CD4-positive, alpha-beta T cell treated with Interleukin-15 for 4 hours (primary cell): Measurements from ENCODE around the gene OR10R2.
A peak's percentile ranks its signal among the peaks of the same experiment; 100 is the strongest.
"Not testable (repeated sequence)": the region's sequence is repeated elsewhere in the genome, so short reads cannot be mapped to it uniquely, and the experiment has no call there.

ENCODE experiments used
- DNase-seq: peaks from one replicate; pipeline ENCODE4 v3.0.0-alpha.2; 2020; ENCODE audit warnings: low spot score

OR10R2 gene

GRCh38 chr1:158471920-158472319, at the start of gene OR10R2:
Gene OR10R2, plus strand, starts transcription at chr1:158472220. Its CDS starts 106 bp downstream, at chr1:158472326.
- no peak for DNase-seq

- no peak for DNase-seq
These were observed 47.0 kb upstream of the OR10R2 start for GRCh38 chr1:158425027-158425426.

GRCh38 chr1:158426137-158426536, 45.9 kb upstream of the OR10R2 start, which contains the start of gene OR10K2:
Gene OR10K2, minus strand, starts transcription at chr1:158426237. Its CDS starts 5,371 bp downstream, at chr1:158420866.
- no peak for DNase-seq

GRCh38 chr1:158430163-158430562, 41.9 kb upstream of the OR10R2 start:
- DNase-seq: not testable (repeated sequence)

GRCh38 chr1:158434741-158435140, 37.3 kb upstream of the OR10R2 start:
- no peak for DNase-seq

GRCh38 chr1:158445376-158445775, 26.6 kb upstream of the OR10R2 start:
- no peak for DNase-seq

GRCh38 chr1:158454537-158454936, 17.5 kb upstream of the OR10R2 start:
- no peak for DNase-seq

- no peak for DNase-seq
These were observed 14.8 kb upstream of the OR10R2 start for GRCh38 chr1:158457246-158457645.

GRCh38 chr1:158458263-158458662, 13.8 kb upstream of the OR10R2 start:
- DNase-seq: no peak

- DNase-seq: no peak
These were observed 10.5 kb upstream of the OR10R2 start, which contains the start of gene OR10K1 for GRCh38 chr1:158461534-158461933. Gene OR10K1, plus strand, starts transcription at chr1:158461834. Its CDS starts 3,728 bp downstream, at chr1:158465562.

GRCh38 chr1:158485455-158485854, 13.4 kb downstream of the OR10R2 start:
- DNase-seq: no peak

- DNase-seq: no peak
These were observed 19.3 kb downstream of the OR10R2 start for GRCh38 chr1:158491316-158491715.

- no peak for DNase-seq
These were observed 21.0 kb downstream of the OR10R2 start for GRCh38 chr1:158493054-158493453.

- DNase-seq: no peak
These were observed 22.8 kb downstream of the OR10R2 start for GRCh38 chr1:158494796-158495195.

GRCh38 chr1:158496374-158496773, 24.4 kb downstream of the OR10R2 start:
- DNase-seq: no peak

- DNase-seq: peak; percentile 39
These were observed 34.5 kb downstream of the OR10R2 start for GRCh38 chr1:158506369-158506987.

GRCh38 chr1:158507511-158507910, 35.5 kb downstream of the OR10R2 start:
- DNase-seq: no peak

GRCh38 chr1:158509471-158510156, 37.6 kb downstream of the OR10R2 start:
- no peak for DNase-seq

- no peak for DNase-seq
These were observed 44.9 kb downstream of the OR10R2 start for GRCh38 chr1:158516966-158517365.

- no peak for DNase-seq
These were observed 48.0 kb downstream of the OR10R2 start for GRCh38 chr1:158520021-158520420.

GRCh38 chr1:158520955-158521665, 49.1 kb downstream of the OR10R2 start:
- DNase-seq: no peak

GRCh38 chr1:158521666-158522058, 49.6 kb downstream of the OR10R2 start:
- DNase-seq: no peak
